Measurements from ENCODE around the gene LATS1. TPM values are rescaled to one million over a fixed set of nuclear protein-coding genes. Genes with fewer than 3 reads are reported as not detected.

Gene LATS1
- polyA plus RNA-seq, 1 donor from 2014 or later, result 12.8 TPM

DNA sequence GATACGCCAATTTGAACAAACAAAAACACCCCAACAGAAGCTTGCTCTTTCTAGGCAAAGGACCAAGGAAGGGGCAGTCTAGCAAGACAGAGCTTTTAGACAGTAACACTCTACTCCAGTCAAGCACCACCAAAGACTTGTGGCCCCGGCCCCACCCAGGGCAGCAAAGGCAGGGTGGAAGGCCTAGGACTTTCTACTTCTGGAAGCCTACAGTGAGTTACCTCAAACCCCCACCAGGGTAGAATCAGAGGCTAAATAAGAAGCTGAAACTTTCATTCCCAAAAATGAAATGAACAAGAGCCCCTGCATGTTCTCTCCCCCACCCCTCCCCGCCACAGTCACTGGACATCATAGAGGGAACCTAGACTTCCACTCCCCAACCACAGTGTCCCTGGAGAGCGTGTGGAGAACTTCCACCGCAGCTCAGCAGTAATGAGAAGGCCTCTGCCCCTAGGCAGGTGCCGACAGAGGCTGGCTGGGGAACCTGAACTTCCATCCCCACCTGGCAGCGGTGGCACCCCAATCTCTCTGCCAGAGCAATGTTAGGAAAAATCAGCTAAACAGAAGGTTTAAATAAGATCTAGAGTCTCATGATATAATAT is 109.4 kb downstream of the LATS1 start:
- no peaks in the 10 kb centered on the region for H3K79me2 ChIP-seq (replicated peaks; ENCODE audit: insufficient read depth, low read length)
- TF ChIP-seq, protein P1, sequence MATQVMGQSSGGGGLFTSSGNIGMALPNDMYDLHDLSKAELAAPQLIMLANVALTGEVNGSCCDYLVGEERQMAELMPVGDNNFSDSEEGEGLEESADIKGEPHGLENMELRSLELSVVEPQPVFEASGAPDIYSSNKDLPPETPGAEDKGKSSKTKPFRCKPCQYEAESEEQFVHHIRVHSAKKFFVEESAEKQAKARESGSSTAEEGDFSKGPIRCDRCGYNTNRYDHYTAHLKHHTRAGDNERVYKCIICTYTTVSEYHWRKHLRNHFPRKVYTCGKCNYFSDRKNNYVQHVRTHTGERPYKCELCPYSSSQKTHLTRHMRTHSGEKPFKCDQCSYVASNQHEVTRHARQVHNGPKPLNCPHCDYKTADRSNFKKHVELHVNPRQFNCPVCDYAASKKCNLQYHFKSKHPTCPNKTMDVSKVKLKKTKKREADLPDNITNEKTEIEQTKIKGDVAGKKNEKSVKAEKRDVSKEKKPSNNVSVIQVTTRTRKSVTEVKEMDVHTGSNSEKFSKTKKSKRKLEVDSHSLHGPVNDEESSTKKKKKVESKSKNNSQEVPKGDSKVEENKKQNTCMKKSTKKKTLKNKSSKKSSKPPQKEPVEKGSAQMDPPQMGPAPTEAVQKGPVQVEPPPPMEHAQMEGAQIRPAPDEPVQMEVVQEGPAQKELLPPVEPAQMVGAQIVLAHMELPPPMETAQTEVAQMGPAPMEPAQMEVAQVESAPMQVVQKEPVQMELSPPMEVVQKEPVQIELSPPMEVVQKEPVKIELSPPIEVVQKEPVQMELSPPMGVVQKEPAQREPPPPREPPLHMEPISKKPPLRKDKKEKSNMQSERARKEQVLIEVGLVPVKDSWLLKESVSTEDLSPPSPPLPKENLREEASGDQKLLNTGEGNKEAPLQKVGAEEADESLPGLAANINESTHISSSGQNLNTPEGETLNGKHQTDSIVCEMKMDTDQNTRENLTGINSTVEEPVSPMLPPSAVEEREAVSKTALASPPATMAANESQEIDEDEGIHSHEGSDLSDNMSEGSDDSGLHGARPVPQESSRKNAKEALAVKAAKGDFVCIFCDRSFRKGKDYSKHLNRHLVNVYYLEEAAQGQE (IDR thresholded peaks at IDR 0.05; ENCODE audit: borderline replicate concordance), result no peak
- TF ChIP-seq SMC3 (conservative IDR thresholded peaks at IDR 0.05; ENCODE audit: poor library complexity) (no peak), EP300 (conservative IDR thresholded peaks at IDR 0.05; ENCODE audit: poor library complexity, severe bottlenecking) (no peak)
- no peaks in the 10 kb centered on the region for H3K27me3 ChIP-seq (ENCODE audit: insufficient read depth, low read depth, low read length)
- H3K9me2 ChIP-seq (ENCODE audit: insufficient read depth, low read length), result no peaks in the 10 kb centered on the region
- H3K9me3 ChIP-seq (ENCODE audit: low read length), result no peaks in the 10 kb centered on the region
- H4K20me1 ChIP-seq (ENCODE audit: insufficient read depth), result no peaks in the 10 kb centered on the region
- H3K4me2 ChIP-seq (ENCODE audit: low read length), result no peak overlapping the region
- H3K9ac ChIP-seq (ENCODE audit: low read length), result no peak overlapping the region
- no peak overlapping the region for H2AFZ ChIP-seq (ENCODE audit: low read depth, low read length)
- no peaks in the 10 kb centered on the region for H3F3A ChIP-seq (ENCODE audit: insufficient read depth, low read length, poor library complexity, severe bottlenecking)
- no peaks in the 10 kb centered on the region for H3K36me3 ChIP-seq (ENCODE audit: insufficient read depth, low read length)
- no peak overlapping the region for H3K27ac ChIP-seq (ENCODE audit: low read length)
- H3K4me3 ChIP-seq (ENCODE audit: low read length), result no peak overlapping the region

Small RNAs within 50 kb of the gene (small RNA-seq; reads per million reads assigned to genes)
- 0 to 1.2 (median 0) reads per million in 3 experiments for gene RF00019

Other genes starting within 250 kb of the LATS1 start
- 0.66 and 1.0 TPM in 2 replicates for gene ZC3H12D, start 233.1 kb downstream of the LATS1 start, polyA plus RNA-seq
- gene PPIL4, start 172.1 kb downstream of the LATS1 start, polyA plus RNA-seq, result 43.6 and 57.2 TPM in 2 replicates
- gene GINM1, start 151.7 kb downstream of the LATS1 start, polyA plus RNA-seq, result 19.8 and 28.4 TPM in 2 replicates
- 23.1 and 32.2 TPM in 2 replicates for gene KATNA1, start 69.4 kb downstream of the LATS1 start, polyA plus RNA-seq
- 20.9 and 26.9 TPM in 2 replicates for gene NUP43, start 28.4 kb upstream of the LATS1 start, polyA plus RNA-seq
- gene PCMT1, start 31.6 kb upstream of the LATS1 start, polyA plus RNA-seq, result 384 and 400 TPM in 2 replicates
- gene LRP11, start 146.3 kb upstream of the LATS1 start, polyA plus RNA-seq, result 53.5 and 57.0 TPM in 2 replicates
- not detected in 2 replicates for gene RAET1E, start 180.0 kb upstream of the LATS1 start, polyA plus RNA-seq
- not detected in 2 replicates for gene RAET1G, start 205.0 kb upstream of the LATS1 start, polyA plus RNA-seq
- gene ULBP2, start 223.9 kb upstream of the LATS1 start, polyA plus RNA-seq, result 1.5 and 2.8 TPM in 2 replicates
- 0.22 and 0.38 TPM in 2 replicates for gene ULBP1, start 245.8 kb upstream of the LATS1 start, polyA plus RNA-seq

Data from neural cell (in vitro differentiated cells).